GM19035 (cell line): ENCODE data around the gene SDK2.

Experiments
- ATAC-seq: cut with Tn5 transposase; IDR thresholded peaks from one replicate; pipeline ENCODE4 v1.9.1; 2021; ENCODE audit not compliant: unreplicated experiment

SDK2 gene

GRCh38 chr17:73635101-73635817 is 9.0 kb downstream of the SDK2 start:
- no peak for ATAC-seq

DNA sequence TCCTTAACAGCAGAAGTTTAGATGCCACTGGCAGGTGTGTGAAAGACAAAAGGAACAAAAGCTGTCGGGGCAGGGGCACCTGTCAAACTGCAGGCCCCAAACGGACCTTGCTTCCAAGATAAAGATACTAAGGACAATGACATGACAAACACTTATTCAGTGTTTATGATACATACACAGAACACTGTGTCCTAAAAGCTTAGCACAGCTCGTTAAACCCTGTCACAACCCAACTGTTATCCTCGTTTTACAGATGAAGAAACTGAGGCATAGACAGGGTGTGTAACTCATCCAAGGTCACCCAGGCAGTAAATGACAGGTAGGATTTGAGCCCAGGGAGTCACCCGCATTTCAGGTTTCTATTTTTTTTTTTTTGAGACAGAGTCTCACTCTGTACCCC is 9.6 kb downstream of the SDK2 start:
- ATAC-seq, result no peak

DNA sequence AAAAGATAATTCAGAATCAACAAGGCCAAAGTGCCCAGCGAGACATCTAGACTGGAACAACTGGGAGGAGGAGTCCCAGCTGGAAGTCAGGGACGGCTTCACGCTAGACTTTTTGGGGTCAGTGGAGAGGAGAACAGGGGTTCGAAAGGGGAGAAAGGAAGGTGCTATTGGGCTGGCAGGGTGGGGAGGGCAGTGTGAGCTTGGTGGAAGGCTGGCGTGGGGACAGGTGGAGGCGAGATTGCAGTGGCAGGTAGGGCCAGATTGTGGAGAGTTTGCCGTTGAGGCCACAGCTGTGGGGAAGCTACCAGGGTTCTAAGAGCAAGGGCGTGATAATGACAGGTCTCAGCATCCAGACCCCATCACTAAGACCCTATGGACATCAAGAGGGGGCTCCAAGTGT is 10.5 kb downstream of the SDK2 start:
- ATAC-seq, result no peak

DNA sequence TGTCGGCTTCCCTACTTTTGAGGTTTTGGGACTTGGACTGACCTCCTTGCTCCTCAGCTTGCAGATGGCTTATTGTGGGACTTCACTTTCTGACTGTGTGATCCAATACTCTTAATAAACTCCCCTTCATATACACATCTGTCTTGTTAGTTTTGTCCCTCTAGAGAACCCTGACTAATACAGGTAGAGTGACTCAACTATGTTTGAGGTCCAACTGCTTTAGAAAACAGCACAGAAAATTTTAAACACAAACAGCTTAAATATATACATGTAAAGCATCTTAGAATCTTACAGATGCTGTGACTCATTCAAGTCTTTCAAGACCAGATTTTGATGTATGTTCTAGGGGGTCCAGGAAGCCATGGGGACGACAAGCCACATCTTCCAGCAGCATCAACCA is 11.7 kb downstream of the SDK2 start:
- ATAC-seq, result no peak

- no peak for ATAC-seq
Measured at GRCh38 chr17:73630965-73631595, 13.2 kb downstream of the SDK2 start.

DNA sequence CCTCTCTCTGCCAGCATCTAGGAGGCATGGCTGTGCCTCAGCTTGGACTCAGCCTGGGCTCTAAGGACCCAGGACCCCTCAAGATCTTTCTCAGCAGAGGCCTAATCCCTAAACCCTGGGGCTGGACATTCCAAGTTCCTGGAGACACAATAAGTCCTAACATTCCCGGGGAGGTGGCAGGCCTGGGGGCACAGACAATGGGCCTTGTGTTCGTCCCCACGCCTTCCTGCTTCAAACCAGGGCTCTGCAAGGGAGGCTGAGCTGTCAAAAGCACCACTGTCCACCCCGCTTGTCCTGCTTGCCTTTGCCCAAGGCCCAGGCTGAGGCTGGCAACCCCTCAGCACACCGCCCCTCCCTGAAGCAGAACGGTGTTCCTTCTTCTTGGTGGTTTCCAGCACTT is 13.7 kb downstream of the SDK2 start:
- ATAC-seq, result no peak

DNA sequence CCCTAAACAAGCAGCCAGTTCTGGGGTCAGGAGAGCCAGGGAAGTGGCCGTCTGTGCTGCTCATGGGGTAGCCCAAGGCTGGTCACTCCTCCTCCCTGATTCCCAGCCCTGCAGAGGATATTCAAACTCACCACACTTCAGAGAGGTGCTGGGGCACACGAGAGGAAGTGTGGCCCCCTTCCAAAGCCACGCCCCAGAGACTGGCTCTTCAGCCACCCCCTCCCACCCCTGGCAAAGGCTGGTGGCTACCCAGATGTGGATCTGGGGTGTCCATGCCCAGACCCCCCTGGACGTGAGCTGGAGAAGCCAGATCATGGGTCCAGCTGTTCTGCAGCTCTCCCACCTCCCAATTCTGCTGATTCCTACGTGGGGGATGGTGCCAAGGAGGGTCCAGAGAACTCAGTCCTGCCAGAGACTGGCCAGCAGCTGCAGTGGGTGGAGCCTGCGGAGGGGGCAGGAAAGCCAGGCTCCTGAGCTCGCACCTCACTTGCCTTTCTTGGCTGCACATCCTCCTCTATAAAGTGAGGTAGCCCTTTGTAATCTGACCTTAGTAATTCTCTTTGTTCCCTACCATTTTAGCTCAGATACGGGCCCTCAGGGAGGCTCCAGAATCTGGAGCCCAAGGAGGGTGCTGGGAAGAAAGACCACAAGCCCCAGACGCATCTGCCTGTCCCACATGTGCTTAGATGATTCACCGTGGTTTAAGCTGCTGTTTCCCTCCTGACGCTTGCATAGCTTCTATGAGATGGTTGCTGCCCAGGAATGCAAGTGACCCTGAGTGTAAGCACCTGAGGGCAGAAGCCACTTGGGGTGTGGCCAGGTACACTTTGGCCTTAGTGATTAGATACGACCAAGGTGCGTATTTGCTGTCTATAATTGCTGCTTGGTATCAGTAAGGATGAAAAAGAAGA is 15.3 kb downstream of the SDK2 start:
- no peak for ATAC-seq

- no peak for ATAC-seq
Measured at GRCh38 chr17:73625991-73626673, 18.1 kb downstream of the SDK2 start.

GRCh38 chr17:73625006-73625405 is 19.2 kb downstream of the SDK2 start:
- no peak for ATAC-seq

GRCh38 chr17:73624496-73624988 is 19.7 kb downstream of the SDK2 start:
- ATAC-seq, result no peak

DNA sequence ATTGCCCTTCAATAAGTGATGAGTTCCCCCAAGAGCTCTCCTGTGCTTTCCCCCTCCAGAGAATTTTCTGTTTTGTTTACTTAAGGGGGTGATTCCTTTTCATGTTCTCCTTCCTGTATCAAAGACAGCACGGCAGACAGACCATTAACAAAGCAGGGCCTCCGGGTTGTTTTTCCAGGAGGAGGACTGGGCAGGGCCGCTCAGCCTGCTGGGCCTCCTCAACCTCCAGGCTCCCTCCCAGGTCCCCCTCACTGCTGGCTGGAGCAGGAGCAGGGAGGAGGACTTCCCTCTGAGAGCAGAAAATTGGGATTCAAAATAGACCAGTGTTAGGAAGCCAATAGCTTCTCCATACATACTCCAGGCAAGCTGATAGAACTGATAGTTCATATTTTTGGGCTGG is 20.4 kb downstream of the SDK2 start:
- no peak for ATAC-seq

DNA sequence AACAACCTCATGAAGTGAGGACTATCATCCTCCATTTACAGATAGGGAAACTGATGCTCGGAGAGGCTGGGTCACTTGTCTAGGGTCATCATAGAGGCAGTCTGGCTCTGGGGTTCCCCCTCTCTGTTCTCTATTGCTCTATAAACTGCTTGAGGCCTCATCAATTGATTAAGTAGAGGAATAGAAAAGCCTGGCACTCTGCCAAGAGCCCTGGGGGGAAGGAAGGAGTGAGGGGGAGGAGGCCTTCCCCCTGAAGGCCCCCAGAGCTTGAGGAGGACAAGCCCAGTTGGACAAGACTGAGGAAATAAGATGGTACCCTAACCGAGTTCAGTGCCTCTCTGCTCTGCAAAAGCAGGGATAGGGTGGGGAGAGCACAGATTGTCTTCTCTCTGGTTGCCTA is 21.0 kb downstream of the SDK2 start:
- no peak for ATAC-seq

DNA sequence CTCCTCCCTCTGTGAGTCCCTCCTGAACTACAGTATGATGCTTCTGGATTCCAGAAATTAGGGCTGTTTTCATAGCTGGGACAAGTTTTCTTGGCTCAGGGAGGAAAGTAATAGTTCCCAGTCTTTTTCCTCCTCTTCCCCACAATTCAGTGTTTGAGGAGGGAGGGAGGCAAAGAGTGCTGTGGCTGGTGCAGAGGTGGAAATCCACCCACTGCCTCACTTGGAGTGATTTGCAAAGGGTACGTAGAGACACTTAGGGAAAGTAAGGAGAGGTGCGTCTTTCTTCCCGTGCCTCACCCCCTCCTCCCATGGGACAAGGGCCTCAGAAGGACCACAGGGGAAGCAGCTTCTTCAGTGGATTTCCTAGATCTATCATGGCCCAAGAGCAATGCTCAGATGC is 21.9 kb downstream of the SDK2 start:
- no peak for ATAC-seq

DNA sequence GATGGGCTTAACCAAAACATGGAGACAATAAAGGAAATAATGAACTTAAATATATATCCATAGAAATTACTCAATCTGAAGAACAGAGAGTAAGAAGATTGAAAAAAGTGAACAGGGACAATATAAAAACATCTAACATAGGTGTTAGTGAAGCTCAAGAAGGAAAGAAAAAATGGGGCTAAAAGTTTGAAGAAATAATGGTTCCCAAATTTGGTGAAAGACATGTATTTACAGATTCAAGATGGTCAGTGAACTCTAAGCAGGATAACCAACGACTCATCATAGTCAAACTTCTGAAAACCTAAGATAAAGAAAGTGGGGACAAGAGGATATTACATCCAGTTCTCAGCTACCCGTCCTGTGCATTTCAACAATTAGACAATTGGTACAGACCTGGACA is 22.6 kb downstream of the SDK2 start:
- ATAC-seq, result no peak

DNA sequence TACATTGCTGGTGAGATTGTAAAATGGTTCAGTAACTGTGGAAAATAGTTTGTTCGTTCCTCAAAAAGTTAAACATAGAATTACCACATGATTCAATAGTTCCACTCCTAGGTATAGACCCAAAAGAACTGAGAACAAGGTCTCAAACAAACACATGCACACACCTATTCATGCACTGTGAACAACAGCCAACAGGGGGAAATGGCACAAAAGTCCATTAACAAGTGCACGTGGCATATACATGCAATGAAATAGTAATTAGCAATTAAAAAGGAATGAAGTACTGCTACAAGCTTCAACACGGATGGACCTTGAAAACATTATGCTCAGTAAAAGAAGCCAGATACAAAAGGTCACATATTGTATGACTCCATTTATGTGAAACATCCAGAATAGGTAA is 23.8 kb downstream of the SDK2 start:
- no peak for ATAC-seq

- no peak for ATAC-seq
Measured at GRCh38 chr17:73617501-73617900, 26.7 kb downstream of the SDK2 start.

DNA sequence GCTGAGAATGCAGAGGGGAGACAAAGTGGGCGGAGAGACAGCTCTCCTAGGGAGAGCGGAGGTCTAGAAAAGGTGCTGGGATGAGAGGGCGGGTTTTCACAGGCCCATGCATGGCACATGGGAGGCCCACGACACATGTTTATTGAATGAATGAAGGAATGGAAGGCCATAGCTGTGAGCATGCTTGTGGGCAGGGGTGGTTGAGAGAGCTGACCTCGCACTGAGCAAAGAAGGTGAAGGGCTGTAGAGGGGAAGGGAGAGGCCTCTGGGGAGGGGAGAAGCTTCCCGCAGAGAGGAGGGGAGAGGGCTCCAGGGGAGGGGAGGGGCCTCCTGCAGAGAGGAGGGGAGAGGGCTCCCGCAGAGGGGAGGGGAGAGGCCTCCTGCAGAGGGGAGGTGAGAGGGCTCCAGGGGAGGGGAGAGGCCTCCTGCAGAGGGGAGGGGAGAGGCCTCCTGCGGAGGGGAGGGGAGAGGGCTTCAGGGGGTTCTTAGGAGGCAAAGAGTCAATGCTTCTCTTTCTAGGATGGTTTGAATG is 27.3 kb downstream of the SDK2 start:
- no peak for ATAC-seq

DNA sequence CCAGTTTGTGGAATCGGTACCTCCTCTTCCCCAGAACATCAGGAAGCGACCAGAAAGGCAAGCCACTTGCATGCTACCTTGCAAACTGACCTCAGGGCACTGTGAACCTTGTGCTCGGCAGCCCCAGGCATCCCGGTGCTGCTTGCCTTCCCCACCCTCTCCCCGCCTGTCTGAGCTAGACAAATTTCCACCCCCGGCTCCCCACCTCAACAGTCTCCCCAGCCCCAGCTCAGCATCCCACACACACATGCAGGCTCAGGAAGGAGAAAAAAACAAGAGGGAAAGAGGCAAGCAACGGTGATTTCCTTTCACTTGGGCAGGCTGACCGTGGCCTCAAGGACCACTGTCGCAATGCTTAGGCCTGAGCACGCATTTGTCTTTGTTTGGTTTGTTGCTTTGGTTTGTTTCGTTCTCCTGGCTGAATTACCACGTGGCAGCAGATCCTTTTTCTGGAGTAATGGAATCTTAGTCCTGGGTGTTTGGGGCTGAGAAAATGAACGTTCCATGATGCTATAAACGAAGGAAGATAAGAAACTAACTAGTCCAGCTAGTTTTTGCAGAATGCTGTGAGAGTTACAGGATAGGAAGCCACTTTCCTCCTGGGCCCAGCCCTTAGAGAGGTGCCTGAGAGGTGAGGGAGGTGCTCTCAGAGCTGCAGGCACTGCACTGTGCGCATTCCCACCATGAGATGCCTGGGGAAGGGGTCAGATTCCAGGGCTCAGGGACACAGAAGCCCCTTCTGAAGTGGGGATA is 27.9 kb downstream of the SDK2 start:
- no peak for ATAC-seq

DNA sequence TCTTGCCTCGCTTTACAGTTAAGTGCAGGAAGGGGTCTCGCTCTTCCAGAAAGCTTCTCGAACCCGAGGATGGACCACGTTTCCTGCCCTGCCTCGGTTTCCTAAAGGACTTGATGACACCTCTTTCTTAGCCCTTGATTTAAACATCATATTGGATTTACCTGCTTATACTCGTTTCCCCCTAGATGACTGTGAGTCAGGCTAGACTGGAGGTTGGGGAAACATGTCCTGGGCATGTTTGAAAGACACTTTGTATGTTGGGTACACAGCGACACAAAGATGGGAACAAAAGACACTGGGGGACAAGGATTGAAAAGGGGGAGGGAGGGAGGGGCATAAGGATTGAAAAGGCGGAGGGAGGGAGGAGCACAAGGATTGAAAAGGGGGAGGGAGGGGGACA is 30.0 kb downstream of the SDK2 start:
- ATAC-seq, result no peak
